Esophagus muscularis mucosa (tissue), 4 donors: Measurements from ENCODE around the gene IER3. TPM values are rescaled to one million over a fixed set of nuclear protein-coding genes. Genes with fewer than 3 reads are reported as not detected.

Experiments used
- DNase-seq: peaks from one replicate; pipeline ENCODE4 v3.0.0-alpha.2; 2017; ENCODE audit errors: extremely low spot score
- H3K27ac ChIP-seq, 4 donors: fragments of 200-600 bp; sonication (generic); replicated peaks in 1 of 4; 1 replicate in 3 of 4; 2 replicates in 1 of 4; pipeline ENCODE4 v1.5.1; 2016 to 2019; ENCODE audit warnings: mild to moderate bottlenecking in 1 of 4
- H3K27me3 ChIP-seq, 4 donors: fragments of 200-600 bp; sonication (generic); one replicate each; pipeline versions ENCODE4 v1.5.1 to v1.6.0; 2016 to 2019
- H3K36me3 ChIP-seq, 4 donors: fragments of 200-600 bp; sonication (generic); one replicate each; pipeline ENCODE4 v1.5.1; 2016 to 2019
- H3K4me1 ChIP-seq, 4 donors: fragments of 200-600 bp; sonication (generic); one replicate each; pipeline ENCODE4 v1.5.1; 2016 to 2019
- H3K4me3 ChIP-seq, 4 donors: fragments of 200-600 bp; sonication (generic); 1 replicate in 2 of 4; 2 replicates in 2 of 4; pipeline ENCODE4 v1.5.1; 2016 to 2019; ENCODE audit warnings: mild to moderate bottlenecking in 4 of 4, moderate library complexity in 1 of 4
- H3K9me3 ChIP-seq, 4 donors: fragments of 200-600 bp; sonication (generic); 1 replicate in 3 of 4; 2 replicates in 1 of 4; pipeline ENCODE4 v1.5.1; 2016 to 2019
- EP300 ChIP-seq: sonication (generic); formaldehyde crosslinking; IDR thresholded peaks from one replicate; pipeline ENCODE4 v1.6.1; 2017; ENCODE audit warnings: antibody characterized with exemption
- POLR2A ChIP-seq: fragments of 450-650 bp; IDR thresholded peaks from one replicate; pipeline ENCODE4 v1.6.1; 2017; ENCODE audit warnings: antibody characterized with exemption, moderate library complexity, mild to moderate bottlenecking, low read depth
- POLR2AphosphoS5 ChIP-seq, 2 donors: sonication (generic); formaldehyde crosslinking; IDR thresholded peaks; one replicate each; pipeline ENCODE4 v1.6.1; 2017; ENCODE audit warnings: antibody characterized with exemption in 2 of 2
- whole genome bisulfite sequencing: methylation state at CpG from one replicate; pipeline ENCODE4 v1.1.5; 2018; 5-methylcytosine and 5-hydroxymethylcytosine counted together
- intact Hi-C: fragments of 100-400 bp; cut with DNase I; formaldehyde crosslinking; loops from one replicate; pipeline ENCODE4 v1.15.1; 2023
- total RNA-seq, 4 donors: library from RNA; depleted of rRNA; stranded (reverse); fragments of >200 nt; gene quantifications; one replicate each; pipeline versions ENCODE4 v1.1.0 to v1.2.1, GENCODE V29; 2016
- TF ChIP-seq, protein P1 (sequence below), 3 experiments: fragments of 200-600 bp in 2 of 3; fragments of 450-650 bp in 1 of 3; sonication (generic) in 2 of 3; IDR thresholded peaks; one replicate each; pipeline ENCODE4 v1.5.1; 2017 to 2019; ENCODE audit warnings: antibody characterized with exemption in 3 of 3, mild to moderate bottlenecking in 2 of 3, moderate library complexity in 1 of 3

IER3 gene
- total RNA-seq, 4 donors from 2014 or later, result 8.9 to 45.4 (median 11.0) TPM

DNA sequence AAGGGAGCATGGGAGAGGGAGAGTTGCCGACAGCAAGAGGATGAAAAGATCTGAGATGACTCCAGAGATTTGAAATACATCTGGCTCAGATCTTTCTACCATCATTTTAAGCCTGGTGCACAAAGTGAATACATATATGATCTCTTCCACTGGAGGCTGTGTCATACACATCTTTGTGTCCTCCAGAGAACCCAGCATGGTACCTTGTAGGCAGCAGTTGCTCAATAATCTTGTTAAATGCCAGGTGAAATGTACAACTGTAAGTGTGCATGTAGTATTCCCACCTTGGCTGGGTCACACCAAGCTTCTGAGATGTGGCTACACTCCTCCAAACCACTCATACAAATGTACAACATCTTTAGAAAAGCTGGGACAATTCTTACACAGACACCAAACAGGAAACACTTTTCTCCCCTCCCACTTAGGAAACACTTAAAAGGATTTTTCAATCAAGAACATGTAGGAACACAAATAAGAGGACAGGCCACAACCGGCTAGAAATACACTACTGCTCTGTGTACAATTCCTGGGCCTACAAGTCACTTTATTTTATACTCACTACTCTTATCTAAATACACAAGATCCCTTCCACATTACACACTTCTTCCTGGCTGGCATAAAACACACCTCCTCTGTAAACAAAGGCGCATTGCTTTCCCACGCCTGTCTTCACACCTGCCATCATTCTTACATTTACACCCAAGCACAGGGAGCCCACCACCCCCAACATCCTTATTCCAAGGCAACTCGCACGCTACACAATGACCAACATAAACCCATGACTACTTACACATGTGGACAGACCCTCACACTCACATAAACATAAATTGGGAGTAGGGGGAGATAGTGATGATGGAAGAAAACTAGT, 3.8 kb upstream of the IER3 start:
- intact Hi-C loops, result no loop called here
- no peak for DNase-seq
- Histone ChIP-seq H3K27me3 (no peaks in the 10 kb centered on the region), H3K27ac (peak overlapping the region in 2 of 4 donors; percentile 1 to 12), H3K9me3 (no peaks in the 10 kb centered on the region), H3K4me1 (peaks cover 21 to 66% (median 41%) of the 10 kb centered on the region in 4 donors), H3K36me3 (no peaks in the 10 kb centered on the region), H3K4me3 (no peak overlapping the region)
- 75% methylated on average over 6 of the region's 6 CpGs for WGBS
- TF ChIP-seq POLR2A (no peak), EP300 (no peak), POLR2AphosphoS5 (IDR thresholded peaks at IDR 0.05) (no peak)
- TF ChIP-seq, protein P1, sequence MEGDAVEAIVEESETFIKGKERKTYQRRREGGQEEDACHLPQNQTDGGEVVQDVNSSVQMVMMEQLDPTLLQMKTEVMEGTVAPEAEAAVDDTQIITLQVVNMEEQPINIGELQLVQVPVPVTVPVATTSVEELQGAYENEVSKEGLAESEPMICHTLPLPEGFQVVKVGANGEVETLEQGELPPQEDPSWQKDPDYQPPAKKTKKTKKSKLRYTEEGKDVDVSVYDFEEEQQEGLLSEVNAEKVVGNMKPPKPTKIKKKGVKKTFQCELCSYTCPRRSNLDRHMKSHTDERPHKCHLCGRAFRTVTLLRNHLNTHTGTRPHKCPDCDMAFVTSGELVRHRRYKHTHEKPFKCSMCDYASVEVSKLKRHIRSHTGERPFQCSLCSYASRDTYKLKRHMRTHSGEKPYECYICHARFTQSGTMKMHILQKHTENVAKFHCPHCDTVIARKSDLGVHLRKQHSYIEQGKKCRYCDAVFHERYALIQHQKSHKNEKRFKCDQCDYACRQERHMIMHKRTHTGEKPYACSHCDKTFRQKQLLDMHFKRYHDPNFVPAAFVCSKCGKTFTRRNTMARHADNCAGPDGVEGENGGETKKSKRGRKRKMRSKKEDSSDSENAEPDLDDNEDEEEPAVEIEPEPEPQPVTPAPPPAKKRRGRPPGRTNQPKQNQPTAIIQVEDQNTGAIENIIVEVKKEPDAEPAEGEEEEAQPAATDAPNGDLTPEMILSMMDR (IDR thresholded peaks at IDR 0.05), result no peak

DNA sequence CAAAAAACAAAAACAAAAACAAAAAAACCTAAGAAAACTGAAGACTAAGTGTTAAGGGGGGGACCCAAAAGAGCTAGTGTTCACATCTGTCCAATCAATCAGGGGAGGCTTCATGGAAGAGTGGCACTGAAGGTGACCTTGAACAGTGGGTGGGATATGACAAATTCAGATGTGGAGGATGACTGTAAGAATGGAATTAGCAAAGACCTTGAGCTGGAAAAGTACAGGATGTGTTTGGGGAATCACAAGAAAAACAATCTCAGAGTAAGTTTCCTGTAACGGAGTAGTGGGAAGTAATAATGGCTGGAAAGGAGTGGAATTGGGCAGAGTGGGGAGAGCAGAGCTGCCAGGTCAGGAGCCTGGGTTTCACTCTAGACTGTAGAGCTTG, 2.9 kb upstream of the IER3 start:
- 85% methylated on average over 1 of the region's 1 CpG for WGBS
- intact Hi-C loops, result no loop called here
- TF ChIP-seq POLR2A, result no peak
- TF ChIP-seq EP300, result no peak
- TF ChIP-seq, protein P1 (IDR thresholded peaks at IDR 0.05), result no peak
- TF ChIP-seq POLR2AphosphoS5 (IDR thresholded peaks at IDR 0.05), result no peak
- no peak for DNase-seq
- H3K4me1 ChIP-seq, result peaks cover 14 to 61% (median 34%) of the 10 kb centered on the region in 4 donors
- no peak overlapping the region for H3K27ac ChIP-seq
- H3K27me3 ChIP-seq, result no peaks in the 10 kb centered on the region
- no peak overlapping the region for H3K4me3 ChIP-seq
- H3K36me3 ChIP-seq, result no peaks in the 10 kb centered on the region
- H3K9me3 ChIP-seq, result no peaks in the 10 kb centered on the region

DNA sequence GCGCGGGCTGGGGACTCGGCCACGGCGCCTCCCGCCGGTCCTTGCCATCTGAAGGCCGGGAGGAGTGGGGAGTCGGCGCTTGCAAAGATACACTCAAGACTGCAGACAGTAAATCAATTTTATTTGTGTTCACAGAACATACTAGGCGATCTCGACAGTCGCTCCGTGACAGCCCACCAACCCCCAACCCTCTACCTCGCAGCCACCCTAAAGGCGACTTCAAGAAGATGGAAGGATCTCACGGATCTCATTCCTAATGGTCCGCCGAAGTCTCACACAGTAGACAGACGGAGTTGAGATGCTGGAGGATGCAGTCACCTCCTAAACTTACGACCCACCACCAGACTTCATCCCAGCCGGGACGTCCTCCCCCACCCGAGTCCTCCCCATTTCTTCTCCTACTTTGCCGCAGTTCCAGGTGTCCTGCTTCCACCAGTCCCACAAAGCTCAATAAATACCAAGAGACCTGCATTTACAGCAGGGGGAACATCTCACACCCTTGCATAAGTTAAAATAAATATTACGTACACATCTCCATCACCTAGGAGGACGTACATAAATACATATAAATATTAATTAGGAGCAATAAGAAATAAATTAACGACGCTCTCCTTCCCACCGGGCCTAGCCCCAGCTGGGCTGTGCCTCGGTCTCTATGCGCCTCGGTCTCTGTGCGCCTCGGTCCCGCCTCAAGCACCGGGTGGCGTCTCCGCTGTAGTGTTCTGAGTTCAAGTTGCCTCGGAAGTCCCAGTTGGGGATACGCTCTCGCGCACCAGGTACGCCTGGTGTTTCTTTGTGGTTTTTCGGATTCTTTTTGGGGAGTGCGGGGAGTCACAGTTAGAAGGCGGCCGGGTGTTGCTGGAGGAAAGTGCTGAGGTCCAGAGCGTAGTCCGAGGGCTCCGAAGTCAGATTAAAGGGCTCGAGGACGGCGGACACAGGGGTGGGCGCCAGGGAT, 971 bp downstream of the IER3 start:
- DNase-seq, result no peak
- Histone ChIP-seq H3K27ac (peak overlapping the region; percentile 90 to 99 (median 90)), H3K36me3 (peaks cover 15 to 31% (median 28%) of the 10 kb centered on the region in 4 donors), H3K4me1 (peaks cover 33 to 64% (median 50%) of the 10 kb centered on the region in 4 donors), H3K9me3 (no peaks in the 10 kb centered on the region), H3K4me3 (peak overlapping the region; percentile 69 to 91 (median 84)), H3K27me3 (no peaks in the 10 kb centered on the region)
- intact Hi-C loops, result loop anchor here (5.0 kb wide), 2 partner anchors 79 to 134 kb away; no protein-coding TSS in a partner anchor
- 17% methylated on average over 48 of the region's 55 CpGs for WGBS
- peak; percentile 38 for TF ChIP-seq POLR2A
- TF ChIP-seq, protein P1 (IDR thresholded peaks at IDR 0.05), result no peak

DNA sequence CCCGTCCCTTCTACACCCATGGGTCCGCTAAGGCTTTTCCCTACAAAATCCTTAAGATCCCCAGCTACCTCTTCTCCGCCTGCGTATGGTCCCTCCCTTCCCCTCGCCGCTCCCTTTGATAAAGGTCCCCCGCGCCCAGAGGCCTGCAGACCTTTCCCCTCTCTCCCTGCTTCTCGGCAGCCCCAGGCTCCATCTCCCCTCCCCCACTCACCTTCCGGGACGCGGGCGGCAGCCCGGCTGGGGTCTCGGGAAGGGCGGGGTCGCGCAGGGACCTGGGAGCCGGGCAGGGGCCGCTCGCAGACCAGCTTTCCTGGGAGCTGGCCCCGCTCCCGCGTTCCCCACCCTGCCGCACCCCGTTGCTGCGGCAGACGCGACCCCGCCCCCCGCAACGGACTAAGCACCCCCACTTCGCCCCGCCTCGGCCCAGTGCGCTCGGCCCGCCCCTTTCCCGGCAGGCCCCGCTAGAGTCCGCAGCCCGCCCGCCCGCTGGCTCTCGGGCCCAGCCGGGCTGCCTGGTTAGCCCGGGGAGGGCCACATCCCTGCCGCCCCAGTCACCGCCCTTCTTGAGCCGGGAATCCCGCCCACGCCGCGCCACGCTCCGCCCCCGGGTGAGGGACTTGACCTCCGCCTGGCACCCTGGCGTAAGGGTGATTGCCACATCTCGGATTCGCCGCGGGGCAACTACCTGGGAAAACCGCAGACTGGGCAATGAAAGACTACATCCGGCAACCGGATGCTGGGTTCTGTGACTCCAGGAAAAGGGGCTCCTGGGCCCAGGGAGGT, 1.8 kb downstream of the IER3 start, which contains the start of gene FLOT1:
Gene FLOT1 (minus strand): TSS at position 372 of the 783 bp plus-strand sequence. CDS start 498 bp downstream, outside the sequence.
- Histone ChIP-seq H3K9me3 (no peaks in the 10 kb centered on the region), H3K27me3 (no peaks in the 10 kb centered on the region), H3K4me1 (peaks cover 40 to 66% (median 54%) of the 10 kb centered on the region in 4 donors), H3K27ac (peak within 1 kb of the TSS; percentile 90 to 99 (median 90)), H3K36me3 (peaks cover 19 to 39% (median 37%) of the 10 kb centered on the region in 4 donors), H3K4me3 (peak within 1 kb of the TSS; percentile 69 to 91 (median 84))
- intact Hi-C loops, result loop anchor here (5.0 kb wide), 2 partner anchors 80 to 135 kb away; no protein-coding TSS in a partner anchor
- WGBS, result 0% methylated on average over 19 of the region's 66 CpGs
- TF ChIP-seq EP300, result no peak
- peak; percentile 89 to 90 for TF ChIP-seq POLR2AphosphoS5 (IDR thresholded peaks at IDR 0.05)
- TF ChIP-seq POLR2A, result peak; percentile 86
- TF ChIP-seq, protein P1 (IDR thresholded peaks at IDR 0.05), result no peak
- DNase-seq, result peak; percentile 99
